VCaP (cell line): Measurements from ENCODE around the gene DOCK4.

ENCODE experiments used
- H3K27ac ChIP-seq: fragments of 450-650 bp; 2 replicates; pipeline ENCODE4 v1.5.1; 2017
- CTCF ChIP-seq: fragments of 450-650 bp; conservative IDR thresholded peaks from 2 replicates; pipeline ENCODE4 v1.5.1; 2017; ENCODE audit warnings: mild to moderate bottlenecking, moderate library complexity

Gene DOCK4

GRCh38 chr7:112101201-112101846 is 104.9 kb downstream of the DOCK4 start:
- no peak for TF ChIP-seq CTCF
- H3K27ac ChIP-seq, result no peak overlapping the region

DNA sequence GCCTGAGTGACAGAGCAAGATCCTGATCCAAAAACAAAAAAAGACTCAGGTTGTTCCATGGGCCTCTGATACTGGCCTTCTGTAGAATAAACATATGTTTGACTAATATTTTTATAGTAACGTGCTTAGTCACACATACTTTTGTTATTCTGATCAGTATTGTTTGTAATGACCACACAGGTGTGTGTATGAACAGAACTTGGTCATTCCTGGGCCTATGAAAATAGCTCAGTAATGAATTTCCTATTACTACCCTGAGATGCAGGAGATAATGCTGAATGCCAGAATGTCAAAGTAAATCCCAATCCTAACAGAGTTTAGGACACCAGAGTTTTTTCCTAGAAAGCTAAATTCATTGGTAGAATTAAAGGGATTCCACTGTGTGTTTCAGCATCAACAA is 108.7 kb downstream of the DOCK4 start:
- no peak for TF ChIP-seq CTCF
- H3K27ac ChIP-seq, result no peak overlapping the region

- TF ChIP-seq CTCF, result no peak
- no peak overlapping the region for H3K27ac ChIP-seq
These were observed 112.8 kb downstream of the DOCK4 start for GRCh38 chr7:112093409-112093808.

- TF ChIP-seq CTCF, result no peak
- no peak overlapping the region for H3K27ac ChIP-seq
These were observed 113.3 kb downstream of the DOCK4 start for GRCh38 chr7:112092709-112093395.

DNA sequence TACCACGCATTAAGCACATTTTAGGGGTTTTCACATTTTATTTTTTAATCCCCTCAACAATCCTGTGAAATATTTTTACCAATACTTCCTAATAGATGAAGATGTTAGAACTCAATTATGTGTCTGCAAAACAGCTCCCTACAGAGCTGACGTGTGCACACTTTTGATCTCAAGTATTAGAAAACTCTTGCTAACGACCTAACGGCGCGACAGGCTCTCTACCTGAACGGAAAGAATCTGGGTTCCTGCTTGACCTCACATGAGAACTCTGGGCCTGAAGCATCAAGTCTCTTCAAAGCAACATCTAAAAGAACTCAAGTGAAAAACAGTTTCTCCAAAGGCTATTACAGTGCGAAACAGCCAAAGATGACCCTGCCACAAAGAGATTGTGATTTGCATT is 113.9 kb downstream of the DOCK4 start:
- H3K27ac ChIP-seq, result no peak overlapping the region
- no peak for TF ChIP-seq CTCF

GRCh38 chr7:112091768-112092167 is 114.4 kb downstream of the DOCK4 start:
- no peak overlapping the region for H3K27ac ChIP-seq
- TF ChIP-seq CTCF, result no peak

- no peak for TF ChIP-seq CTCF
These were observed 116.6 kb downstream of the DOCK4 start for GRCh38 chr7:112089551-112089950.

More at GRCh38 chr7:112089551-112089950, 116.6 kb downstream of the DOCK4 start:
- H3K27ac ChIP-seq, result no peak overlapping the region
